Colonic mucosa (tissue), 4 donors: ENCODE measurements around the gene RNASEH1. TPM values are rescaled to one million over a fixed set of nuclear protein-coding genes. Genes with fewer than 3 reads are reported as not detected.
"Not testable (repeated sequence)": the region's sequence is repeated elsewhere in the genome, so short reads cannot be mapped to it uniquely, and the experiment has no call there.

Experiments used
- DNase-seq: peaks from one replicate; pipeline ENCODE4 v3.0.0-alpha.2; 2020
- H3K27ac ChIP-seq: fragments of 200-600 bp; one replicate; pipeline ENCODE4 v1.8.0; 2021
- H3K27me3 ChIP-seq: fragments of 200-600 bp; one replicate; pipeline ENCODE4 v1.8.0; 2021
- H3K36me3 ChIP-seq: fragments of 200-600 bp; one replicate; pipeline ENCODE4 v1.8.0; 2021
- H3K4me1 ChIP-seq: fragments of 200-600 bp; one replicate; pipeline ENCODE4 v1.8.0; 2021; ENCODE audit warnings: mild to moderate bottlenecking
- H3K4me3 ChIP-seq: fragments of 200-600 bp; one replicate; pipeline ENCODE4 v1.8.0; 2021
- H3K9ac ChIP-seq, 2 donors: one replicate each; pipeline ENCODE4 v1.7.0; 2013; ENCODE audit warnings: control low read depth in 2 of 2, low read depth in 2 of 2, low read length in 2 of 2
- H3K9me3 ChIP-seq: fragments of 200-600 bp; one replicate; pipeline ENCODE4 v1.8.0; 2021
- intact Hi-C: fragments of 100-400 bp; cut with DNase I; formaldehyde crosslinking; loops from one replicate; pipeline ENCODE4 v1.14.1; 2022
- total RNA-seq, 2 donors: library from RNA; stranded (reverse); fragmentation: NEBNext Ultra II Directional in 1 of 2; extraction: Animal tissue kit (Norgen Biotek cat#: 25700) in 1 of 2; gene quantifications; one replicate each; pipeline ENCODE4 v1.2.1, GENCODE V29; 2021
- TF ChIP-seq, protein P1 (sequence below): fragments of 200-600 bp; IDR thresholded peaks from one replicate; pipeline ENCODE4 v1.8.0; 2022; ENCODE audit warnings: antibody characterized with exemption, mild to moderate bottlenecking
- donor health status: healthy.
- donor health status: DM: no; HTN: no; CAD: no.
- donor health status: DM: no; HTN: no; CAD: no.

The RNASEH1 gene
- total RNA-seq, 2 donors from 2014 or later: 13.3 to 18.8 TPM

DNA sequence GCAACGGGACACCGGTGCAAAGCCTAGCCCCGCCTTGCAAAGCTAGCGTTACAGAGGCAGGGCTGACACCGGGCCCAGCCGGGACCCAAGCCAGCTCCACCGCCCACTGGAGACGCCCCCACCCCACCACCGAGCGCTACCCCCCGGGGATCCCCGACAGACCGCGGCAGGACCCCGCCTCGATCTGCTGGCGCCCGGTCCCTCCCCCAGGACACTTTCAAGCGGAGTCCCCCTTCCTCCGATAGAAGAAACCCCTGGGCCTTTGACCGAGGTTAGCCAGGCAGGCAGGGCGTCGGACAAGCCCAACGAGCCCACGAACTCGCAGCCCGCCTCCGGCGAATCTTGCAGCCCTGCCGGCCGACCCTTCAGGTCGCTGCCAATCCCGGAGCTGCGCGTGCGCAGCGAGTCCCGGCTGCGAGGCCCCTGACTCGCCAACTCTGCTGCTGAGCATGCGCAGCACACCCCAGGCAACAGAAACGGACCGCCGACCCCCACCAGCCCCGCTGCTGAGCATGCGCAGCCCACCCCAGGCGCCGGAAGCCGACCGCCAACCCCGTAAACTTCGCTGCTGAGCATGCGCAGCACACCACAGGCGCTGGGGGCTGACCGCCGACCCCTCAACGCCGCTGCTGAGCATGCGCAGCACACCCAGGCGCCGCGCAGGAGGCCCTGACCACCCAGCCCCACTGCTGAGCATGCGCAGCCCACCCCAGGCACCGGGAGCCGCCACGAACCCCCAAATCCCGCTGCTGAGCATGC is 39.5 kb downstream of the RNASEH1 start:
- Histone ChIP-seq H3K9ac (peak overlapping the region; percentile 76 to 88), H3K9me3 (no peaks in the 10 kb centered on the region), H3K4me1 (peaks cover 12% of the 10 kb centered on the region), H3K27me3 (no peaks in the 10 kb centered on the region), H3K36me3 (no peaks in the 10 kb centered on the region), H3K27ac (peak overlapping the region; percentile 97), H3K4me3 (peak overlapping the region; percentile 76)
- intact Hi-C loops: no loop called here
- DNase-seq: peak; percentile 95
- TF ChIP-seq, protein P1, sequence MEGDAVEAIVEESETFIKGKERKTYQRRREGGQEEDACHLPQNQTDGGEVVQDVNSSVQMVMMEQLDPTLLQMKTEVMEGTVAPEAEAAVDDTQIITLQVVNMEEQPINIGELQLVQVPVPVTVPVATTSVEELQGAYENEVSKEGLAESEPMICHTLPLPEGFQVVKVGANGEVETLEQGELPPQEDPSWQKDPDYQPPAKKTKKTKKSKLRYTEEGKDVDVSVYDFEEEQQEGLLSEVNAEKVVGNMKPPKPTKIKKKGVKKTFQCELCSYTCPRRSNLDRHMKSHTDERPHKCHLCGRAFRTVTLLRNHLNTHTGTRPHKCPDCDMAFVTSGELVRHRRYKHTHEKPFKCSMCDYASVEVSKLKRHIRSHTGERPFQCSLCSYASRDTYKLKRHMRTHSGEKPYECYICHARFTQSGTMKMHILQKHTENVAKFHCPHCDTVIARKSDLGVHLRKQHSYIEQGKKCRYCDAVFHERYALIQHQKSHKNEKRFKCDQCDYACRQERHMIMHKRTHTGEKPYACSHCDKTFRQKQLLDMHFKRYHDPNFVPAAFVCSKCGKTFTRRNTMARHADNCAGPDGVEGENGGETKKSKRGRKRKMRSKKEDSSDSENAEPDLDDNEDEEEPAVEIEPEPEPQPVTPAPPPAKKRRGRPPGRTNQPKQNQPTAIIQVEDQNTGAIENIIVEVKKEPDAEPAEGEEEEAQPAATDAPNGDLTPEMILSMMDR: no peak

- H3K27me3 ChIP-seq: no peaks in the 10 kb centered on the region
- TF ChIP-seq, protein P1: no peak
- no peak for DNase-seq
- H3K4me3 ChIP-seq: peak overlapping the region; percentile 76
- H3K4me1 ChIP-seq: peaks cover 12% of the 10 kb centered on the region
- H3K36me3 ChIP-seq: no peaks in the 10 kb centered on the region
- intact Hi-C loops: no loop called here
- H3K27ac ChIP-seq: peak overlapping the region; percentile 97
- peak overlapping the region; percentile 76 to 88 for H3K9ac ChIP-seq
- no peaks in the 10 kb centered on the region for H3K9me3 ChIP-seq
These were observed 40.1 kb downstream of the RNASEH1 start for GRCh38 chr2:3517948-3518495.

DNA sequence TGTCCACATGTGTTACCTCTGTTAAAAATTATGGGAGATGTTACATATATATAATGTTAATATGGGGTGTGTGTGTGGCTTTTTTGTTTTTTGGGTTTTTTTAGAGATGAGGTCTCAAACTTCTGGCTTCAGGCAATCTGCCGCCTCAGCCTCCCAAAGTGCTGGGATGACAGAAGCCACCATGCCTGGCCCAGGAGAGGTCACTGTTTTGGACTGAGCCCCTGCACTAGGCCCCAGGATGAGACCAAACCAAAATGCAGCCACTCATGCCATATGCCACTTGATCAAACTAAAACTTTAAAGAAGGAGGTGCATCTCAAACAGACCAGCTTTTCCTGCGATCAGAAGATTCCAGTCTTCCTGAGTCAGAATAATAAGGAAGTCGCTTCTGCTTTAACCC is 41.3 kb downstream of the RNASEH1 start:
- Histone ChIP-seq H3K27me3 (no peaks in the 10 kb centered on the region), H3K9me3 (no peaks in the 10 kb centered on the region), H3K4me3 (no peak overlapping the region), H3K27ac (no peak overlapping the region), H3K4me1 (peaks cover 12% of the 10 kb centered on the region), H3K36me3 (peaks cover 9% of the 10 kb centered on the region), H3K9ac (no peak overlapping the region)
- no peak for DNase-seq
- intact Hi-C loops: no loop called here
- TF ChIP-seq, protein P1: no peak

DNA sequence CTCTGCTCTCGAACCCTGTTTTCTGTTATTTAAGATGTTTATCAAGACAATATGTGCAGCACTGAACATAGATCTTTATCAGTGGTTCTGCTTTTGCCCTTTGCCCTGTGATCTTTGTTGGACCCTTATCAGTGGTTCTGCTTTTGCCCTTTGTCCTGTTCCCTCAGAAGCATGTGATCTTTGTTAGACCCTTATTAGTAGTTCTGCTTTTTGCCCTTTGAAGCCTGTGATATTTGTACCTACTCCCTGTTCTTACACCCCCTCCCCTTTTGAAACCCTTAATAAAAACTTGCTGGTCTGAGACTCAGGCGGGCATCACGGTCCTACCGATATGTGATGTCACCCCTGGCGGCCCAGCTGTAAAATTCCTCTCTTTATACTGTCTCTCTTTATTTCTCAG is 42.7 kb downstream of the RNASEH1 start:
- H3K9me3 ChIP-seq, H3K27ac ChIP-seq, H3K4me3 ChIP-seq, H3K9ac ChIP-seq, H3K36me3 ChIP-seq, DNase-seq, intact Hi-C loops, H3K27me3 ChIP-seq: not testable (repeated sequence)
- H3K4me1 ChIP-seq: peaks cover 12% of the 10 kb centered on the region

GRCh38 chr2:3513026-3513810 is 44.9 kb downstream of the RNASEH1 start:
- peaks cover 7% of the 10 kb centered on the region for H3K4me1 ChIP-seq
- intact Hi-C loops: no loop called here
- H3K27ac ChIP-seq: no peak overlapping the region
- DNase-seq: no peak
- H3K4me3 ChIP-seq: no peak overlapping the region
- H3K36me3 ChIP-seq: peaks cover 9% of the 10 kb centered on the region
- H3K27me3 ChIP-seq: no peaks in the 10 kb centered on the region
- no peak overlapping the region for H3K9ac ChIP-seq
- TF ChIP-seq, protein P1: no peak
- no peaks in the 10 kb centered on the region for H3K9me3 ChIP-seq
